ENCODE results near the gene DZIP1L.

DZIP1L gene

GRCh38 chr3:138066383-138066782, 49.0 kb downstream of the DZIP1L start:
- DNase-seq = no peak

- no peak for DNase-seq
Measured at GRCh38 chr3:138065949-138066348, 49.5 kb downstream of the DZIP1L start.

- no peak for DNase-seq
Measured at GRCh38 chr3:138063416-138063815, 52.0 kb downstream of the DZIP1L start.

- no peak for DNase-seq
Measured at GRCh38 chr3:138062626-138063025, 52.8 kb downstream of the DZIP1L start.

GRCh38 chr3:138062037-138062436, 53.4 kb downstream of the DZIP1L start:
- DNase-seq = no peak

- DNase-seq = no peak
Measured at GRCh38 chr3:138060792-138061191, 54.6 kb downstream of the DZIP1L start.

- no peak for DNase-seq
Measured at GRCh38 chr3:138059261-138059660, 56.1 kb downstream of the DZIP1L start.

GRCh38 chr3:138057384-138057783, 58.0 kb downstream of the DZIP1L start:
- DNase-seq = no peak

- DNase-seq = no peak
Measured at GRCh38 chr3:138054057-138054456, 61.4 kb downstream of the DZIP1L start.

- DNase-seq = no peak
Measured at GRCh38 chr3:138051947-138052802, 63.2 kb downstream of the DZIP1L start.

- no peak for DNase-seq
Measured at GRCh38 chr3:138049157-138049919, 66.1 kb downstream of the DZIP1L start.

GRCh38 chr3:138047596-138048158, 67.7 kb downstream of the DZIP1L start:
- no peak for DNase-seq

GRCh38 chr3:138046955-138047354, 68.5 kb downstream of the DZIP1L start:
- no peak for DNase-seq

- no peak for DNase-seq
Measured at GRCh38 chr3:138046085-138046484, 69.3 kb downstream of the DZIP1L start.

- DNase-seq = no peak
Measured at GRCh38 chr3:138043266-138044029, 72.0 kb downstream of the DZIP1L start.

GRCh38 chr3:138042043-138042442, 73.4 kb downstream of the DZIP1L start:
- no peak for DNase-seq

GRCh38 chr3:138038725-138039462, 76.5 kb downstream of the DZIP1L start:
- DNase-seq = no peak

GRCh38 chr3:138036572-138036971, 78.8 kb downstream of the DZIP1L start:
- no peak for DNase-seq

- no peak for DNase-seq
Measured at GRCh38 chr3:138034918-138035317, 80.5 kb downstream of the DZIP1L start.

GRCh38 chr3:138033202-138033691, 82.2 kb downstream of the DZIP1L start:
- DNase-seq = no peak

GRCh38 chr3:138032567-138032966, 82.8 kb downstream of the DZIP1L start:
- no peak for DNase-seq

GRCh38 chr3:138031536-138031935, 83.9 kb downstream of the DZIP1L start:
- DNase-seq = no peak

Measured in NCI-H1694 treated with DMSO at 0.1 percent for 48 hours (cell line).